Raji (cell line): Measurements from ENCODE around the gene CAPRIN2.

ENCODE experiments used
- POLR2A ChIP-seq: IDR thresholded peaks from 2 replicates; pipeline ENCODE4 v1.6.1; 2011; ENCODE audit warnings: low read depth, low read length, control low read depth; ENCODE audit not compliant: insufficient read depth

Gene CAPRIN2

GRCh38 chr12:30754750-30755394 is at the start of gene CAPRIN2:
Gene CAPRIN2 (minus strand): TSS chr12:30754951. CDS start chr12:30753520, 1,431 bp downstream.
- TF ChIP-seq POLR2A: peak; percentile 71

DNA sequence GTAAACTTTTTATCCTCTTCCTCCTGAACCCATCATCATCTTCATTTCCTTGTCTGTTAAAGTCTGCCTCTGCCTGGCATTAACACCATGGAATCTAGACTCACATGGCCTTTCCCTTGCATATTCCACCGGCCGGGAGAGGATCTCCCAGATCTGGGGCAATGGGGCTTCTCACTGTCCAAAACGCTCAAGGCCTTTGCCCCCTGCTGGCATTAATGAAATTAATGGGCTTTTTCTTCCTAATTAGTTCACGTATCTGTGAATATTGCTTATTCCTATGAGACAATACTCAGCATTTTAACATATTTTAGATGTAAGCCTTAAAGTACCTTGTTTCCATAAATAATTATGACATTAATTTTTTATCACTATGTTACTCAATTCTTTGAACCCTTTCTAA is 42.9 kb upstream of the CAPRIN2 start:
- TF ChIP-seq POLR2A: no peak

DNA sequence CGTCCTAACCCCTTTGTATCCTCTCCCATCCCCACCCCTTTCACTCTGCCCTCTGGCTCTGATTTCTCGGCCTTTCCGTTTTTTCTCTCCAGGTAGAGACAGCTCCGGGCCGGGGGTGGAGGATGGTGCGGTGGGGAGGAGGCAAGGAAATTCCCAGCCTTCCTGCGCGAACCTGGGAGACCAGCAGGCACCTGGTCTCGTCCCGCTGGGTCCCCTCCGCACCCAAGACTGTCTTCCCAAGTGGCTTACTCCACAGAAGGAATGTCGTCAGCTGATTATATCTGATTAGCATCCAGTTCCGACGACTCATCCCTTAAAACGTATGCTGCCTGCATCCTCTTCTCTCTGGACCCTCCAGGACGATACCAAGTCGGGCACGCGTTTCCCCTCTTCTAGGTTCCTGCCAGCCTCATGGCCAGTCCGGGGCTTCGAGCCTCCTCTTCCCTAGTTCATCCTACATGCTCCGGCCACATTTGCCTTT is 42.2 kb upstream of the CAPRIN2 start:
- no peak for TF ChIP-seq POLR2A

DNA sequence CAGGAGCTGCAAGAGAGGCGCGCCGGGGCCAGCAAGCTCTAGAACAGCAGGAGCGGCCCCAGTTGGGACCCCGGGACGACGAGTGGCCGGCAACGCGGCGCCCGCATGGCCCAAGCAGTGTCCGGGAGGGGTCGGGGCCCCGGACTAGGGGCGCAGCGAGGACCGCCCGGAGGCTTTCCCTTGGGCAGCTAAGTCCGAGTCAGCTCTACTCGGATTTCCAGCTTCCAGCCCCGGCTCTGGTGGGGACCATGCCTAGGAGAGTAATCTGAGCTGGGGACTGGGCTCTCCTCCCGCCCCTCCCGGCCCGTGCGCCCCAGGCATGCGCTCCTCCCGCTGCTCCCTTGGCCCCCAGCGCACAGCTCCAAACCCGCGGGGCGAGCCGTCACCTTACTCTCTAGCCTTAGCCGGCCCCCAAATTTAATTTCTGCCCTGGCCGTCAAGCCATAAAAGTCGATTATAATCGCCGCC is 41.6 kb upstream of the CAPRIN2 start:
- TF ChIP-seq POLR2A: no peak

DNA sequence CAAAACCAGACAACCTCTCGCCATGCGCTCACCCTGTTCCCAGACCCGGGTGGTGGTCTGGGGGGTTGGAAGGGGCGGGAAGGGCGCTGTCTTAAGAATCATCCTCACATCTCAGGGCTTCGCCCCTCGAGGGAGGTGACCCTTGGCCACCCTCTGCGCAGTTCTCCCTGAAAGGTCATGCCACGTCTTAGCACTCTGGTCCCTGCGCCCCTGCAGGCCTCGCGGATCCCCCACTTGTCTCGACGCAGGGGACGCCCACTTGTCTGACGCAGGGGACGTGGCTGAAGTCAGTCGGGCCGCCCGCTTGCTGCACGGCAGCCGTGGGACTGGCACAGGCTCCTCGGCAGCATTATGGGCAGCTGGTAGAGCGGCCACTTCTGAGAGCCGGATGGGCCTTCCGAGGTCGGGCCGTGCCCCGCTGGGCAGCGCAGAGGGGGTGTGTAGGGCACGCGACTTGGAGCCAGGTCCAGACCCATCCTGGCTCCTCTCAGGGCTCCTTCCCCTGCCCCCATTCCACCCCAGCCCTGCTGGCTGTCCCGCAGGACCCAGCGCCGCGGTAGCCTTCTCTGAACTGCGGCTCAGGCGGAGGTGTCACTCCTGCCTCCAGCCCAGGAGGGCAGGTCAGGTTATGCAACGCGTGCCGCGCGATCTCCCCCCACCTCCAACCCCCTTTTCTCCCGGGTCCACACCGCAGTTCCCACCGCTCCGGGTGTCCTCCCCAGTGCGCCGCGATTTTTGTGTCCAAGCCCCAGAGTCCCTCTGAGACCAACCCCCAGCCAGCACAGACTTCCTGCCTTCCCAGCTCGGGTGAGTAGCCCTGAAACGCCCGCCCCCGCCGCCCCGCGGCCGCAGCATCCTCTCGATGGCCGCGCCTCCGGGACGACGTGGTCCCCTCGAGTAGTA is 40.9 kb upstream of the CAPRIN2 start:
- no peak for TF ChIP-seq POLR2A

- no peak for TF ChIP-seq POLR2A
These were observed 40.0 kb upstream of the CAPRIN2 start for GRCh38 chr12:30794591-30795409.

GRCh38 chr12:30794020-30794419 is 39.3 kb upstream of the CAPRIN2 start:
- TF ChIP-seq POLR2A: no peak

DNA sequence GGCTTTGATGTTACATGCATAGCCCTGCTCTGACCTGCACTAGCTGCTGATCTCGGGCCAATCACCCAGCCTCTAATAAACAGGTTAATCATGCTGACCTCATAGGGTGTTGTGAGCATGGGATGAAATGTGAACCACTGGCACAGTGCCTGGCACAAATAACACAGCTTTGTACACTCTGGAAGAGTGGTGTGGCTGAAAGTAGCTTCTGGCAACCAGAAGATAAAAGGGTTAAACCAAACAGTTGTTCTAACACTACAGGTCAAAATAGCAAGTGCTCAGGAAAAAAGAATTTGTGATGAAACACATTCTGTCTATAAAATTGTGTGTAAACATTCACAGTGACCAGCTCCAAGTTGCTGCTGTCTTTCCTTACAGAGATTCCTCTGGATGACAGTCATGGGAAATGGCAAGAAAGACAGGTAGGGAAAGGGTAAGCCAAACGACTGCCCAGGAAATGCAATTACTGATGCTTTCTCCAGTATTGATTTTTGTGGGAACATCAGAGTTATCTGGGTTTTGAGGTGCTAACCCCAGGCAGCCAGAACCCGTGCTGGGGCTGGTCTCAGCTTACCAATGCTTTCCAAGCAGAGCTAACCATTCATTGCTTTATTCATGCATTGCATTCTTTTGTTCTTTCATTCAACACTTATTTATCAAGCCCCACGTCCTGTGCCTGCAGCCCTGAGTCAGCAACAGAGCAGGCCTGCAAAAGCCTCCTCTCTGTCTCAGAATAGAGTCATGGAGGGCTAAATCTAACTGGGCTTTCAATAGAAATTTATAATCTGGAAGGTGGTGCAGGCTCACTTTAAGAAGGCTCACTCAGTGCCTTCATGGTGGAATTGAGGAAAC is 38.1 kb upstream of the CAPRIN2 start:
- no peak for TF ChIP-seq POLR2A

DNA sequence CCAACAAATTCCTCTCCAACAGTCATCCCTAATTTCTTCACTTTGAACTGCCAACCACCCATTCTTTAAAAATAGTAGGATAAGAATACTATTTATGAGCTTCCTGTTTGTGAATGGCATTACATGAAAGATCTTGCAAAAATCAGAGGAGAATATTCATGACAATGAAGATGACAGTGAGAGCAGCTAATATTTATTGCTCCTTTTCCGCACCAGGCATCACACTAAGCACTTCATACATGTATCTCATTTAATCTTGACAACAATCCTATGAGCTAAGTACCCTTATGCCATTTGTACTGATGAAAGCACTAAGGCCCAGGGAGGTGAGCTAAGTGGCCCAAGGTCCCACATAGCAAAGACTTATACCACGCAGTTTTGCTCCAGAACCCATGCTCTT is 37.3 kb upstream of the CAPRIN2 start:
- no peak for TF ChIP-seq POLR2A

DNA sequence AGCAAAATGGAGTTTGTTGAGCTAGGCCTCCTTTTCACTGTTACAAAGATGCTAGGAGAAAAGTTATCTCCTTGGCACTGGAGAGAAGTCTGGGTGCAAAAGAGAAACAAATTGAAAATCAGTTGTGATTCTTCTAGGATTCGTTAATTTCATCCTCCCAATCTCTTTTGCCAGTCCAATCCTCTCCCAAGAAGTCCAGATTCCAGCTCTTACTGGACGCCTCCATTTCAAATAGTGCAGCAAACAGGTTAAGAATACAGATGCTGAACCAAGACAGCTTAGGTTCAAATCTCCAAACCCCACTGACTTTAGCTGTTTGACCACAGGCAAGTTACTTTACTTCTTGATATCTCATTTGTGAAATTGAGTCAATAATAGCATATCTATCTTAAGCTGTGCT is 34.0 kb upstream of the CAPRIN2 start:
- no peak for TF ChIP-seq POLR2A

DNA sequence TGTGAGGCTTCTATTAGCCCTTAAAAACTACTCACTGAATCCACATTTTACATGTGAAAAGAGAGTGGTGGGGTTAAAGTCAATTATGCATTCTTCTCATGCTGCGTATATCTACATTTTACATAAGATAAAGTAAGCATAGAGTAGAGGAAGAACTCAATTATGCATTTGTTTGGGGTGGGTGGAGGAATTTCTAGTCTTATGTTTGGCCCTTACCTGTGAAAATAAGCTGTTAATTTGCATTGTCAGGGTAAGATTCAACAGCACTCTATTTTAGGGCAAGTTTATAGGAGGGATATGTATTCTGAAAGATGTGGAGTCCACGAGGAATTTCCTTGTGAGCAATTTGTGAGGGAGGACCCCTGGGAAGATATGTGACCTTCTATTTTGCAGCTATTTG is 30.9 kb upstream of the CAPRIN2 start:
- TF ChIP-seq POLR2A: no peak

DNA sequence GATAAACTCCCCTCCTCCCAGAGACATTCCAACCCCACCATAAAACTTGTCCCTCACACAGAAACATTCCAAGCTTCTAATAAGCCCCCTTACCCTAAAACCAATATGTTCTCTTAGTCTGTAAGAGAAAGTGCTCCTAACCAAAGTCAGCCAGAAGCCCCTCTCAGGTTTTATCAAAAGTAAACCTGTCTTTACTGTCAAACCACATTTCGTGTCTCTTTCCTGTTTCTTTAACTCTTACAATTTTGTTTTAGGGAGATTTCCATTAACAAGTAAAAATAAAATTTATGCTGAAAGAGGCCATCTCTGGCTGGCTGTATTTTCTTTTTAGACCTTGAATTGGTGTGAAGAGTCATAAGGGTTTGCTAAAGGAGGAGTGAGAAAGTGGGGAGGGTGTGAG is 29.8 kb upstream of the CAPRIN2 start:
- TF ChIP-seq POLR2A: no peak

DNA sequence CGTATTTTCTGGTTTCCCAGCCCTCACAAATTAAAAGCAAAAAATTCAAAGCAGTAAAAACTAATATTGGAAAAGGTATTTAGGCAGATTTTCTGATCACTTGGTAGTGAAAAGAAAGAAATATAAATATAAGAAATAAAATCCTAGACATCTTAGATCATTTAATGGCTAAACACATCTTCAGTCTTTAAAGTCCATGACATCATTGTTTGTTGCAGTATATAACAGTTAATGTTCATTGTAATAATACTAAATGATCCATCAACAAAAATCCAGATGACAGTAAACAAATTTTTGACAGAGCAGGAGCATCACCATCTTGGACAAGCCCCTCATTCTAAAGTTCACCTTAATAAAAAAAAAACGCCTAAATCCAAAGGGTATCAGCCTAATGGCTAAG is 29.2 kb upstream of the CAPRIN2 start:
- no peak for TF ChIP-seq POLR2A
